Measurements from ENCODE around the gene ITFG1. TPM values are rescaled to one million over a fixed set of nuclear protein-coding genes. Genes with fewer than 3 reads are reported as not detected.

Gene ITFG1
- total and polyA plus RNA-seq, 4 donors, result 37.4 to 61.9 (median 48.6) TPM

GRCh38 chr16:47132308-47132707 lies 328.6 kb downstream of the ITFG1 start:
- Histone ChIP-seq H3K36me3 (ENCODE audit: control insufficient read depth in 1 of 2, insufficient read depth in 2 of 2, low read length in 1 of 2) (no peaks in the 10 kb centered on the region), H3K27me3 (ENCODE audit: control insufficient read depth in 1 of 2, insufficient read depth in 2 of 2, low read length in 1 of 2) (no peaks in the 10 kb centered on the region), H3K27ac (ENCODE audit: low read depth in 1 of 2, low read length in 2 of 2) (no peak overlapping the region), H3K4me3 (ENCODE audit: low read length in 2 of 2) (no peak overlapping the region), H3K9me3 (ENCODE audit: control insufficient read depth, low read length) (peaks cover 1% of the 10 kb centered on the region), H3K4me1 (ENCODE audit: control insufficient read depth in 1 of 2, insufficient read depth in 2 of 2, low read length in 2 of 2) (no peaks in the 10 kb centered on the region)
- no peak for DNase-seq
- ATAC-seq (ENCODE audit: low FRiP score), result no peak
- intact Hi-C loops (cut with DNase I), result no loop called here

GRCh38 chr16:47129755-47130435 lies 331.0 kb downstream of the ITFG1 start:
- ATAC-seq (ENCODE audit: low FRiP score), result no peak
- Histone ChIP-seq H3K4me3 (ENCODE audit: low read length in 2 of 2) (no peak overlapping the region), H3K27me3 (ENCODE audit: control insufficient read depth in 1 of 2, insufficient read depth in 2 of 2, low read length in 1 of 2) (no peaks in the 10 kb centered on the region), H3K4me1 (ENCODE audit: control insufficient read depth in 1 of 2, insufficient read depth in 2 of 2, low read length in 2 of 2) (no peaks in the 10 kb centered on the region), H3K9me3 (ENCODE audit: control insufficient read depth, low read length) (peaks cover 1% of the 10 kb centered on the region), H3K36me3 (ENCODE audit: control insufficient read depth in 1 of 2, insufficient read depth in 2 of 2, low read length in 1 of 2) (no peaks in the 10 kb centered on the region), H3K27ac (ENCODE audit: low read depth in 1 of 2, low read length in 2 of 2) (no peak overlapping the region)
- no peak for DNase-seq
- intact Hi-C loops (cut with DNase I), result no loop called here
- 67 to 68% methylated on average over 7 of the region's 7 CpGs for WGBS, 2 donors

GRCh38 chr16:47127541-47127940 lies 333.3 kb downstream of the ITFG1 start:
- H3K27ac ChIP-seq (ENCODE audit: low read depth in 1 of 2, low read length in 2 of 2), result no peak overlapping the region
- intact Hi-C loops (cut with DNase I), result no loop called here
- peaks cover 1% of the 10 kb centered on the region for H3K9me3 ChIP-seq (ENCODE audit: control insufficient read depth, low read length)
- H3K27me3 ChIP-seq (ENCODE audit: control insufficient read depth in 1 of 2, insufficient read depth in 2 of 2, low read length in 1 of 2), result no peaks in the 10 kb centered on the region
- no peak for DNase-seq
- no peak overlapping the region for H3K4me3 ChIP-seq (ENCODE audit: low read length in 2 of 2)
- H3K4me1 ChIP-seq (ENCODE audit: control insufficient read depth in 1 of 2, insufficient read depth in 2 of 2, low read length in 2 of 2), result no peaks in the 10 kb centered on the region
- no peaks in the 10 kb centered on the region for H3K36me3 ChIP-seq (ENCODE audit: control insufficient read depth in 1 of 2, insufficient read depth in 2 of 2, low read length in 1 of 2)
- ATAC-seq (ENCODE audit: low FRiP score), result no peak
- 85 to 86% methylated on average over 3 of the region's 3 CpGs for WGBS, 2 donors

- Histone ChIP-seq H3K36me3 (ENCODE audit: control insufficient read depth in 1 of 2, insufficient read depth in 2 of 2, low read length in 1 of 2) (no peaks in the 10 kb centered on the region), H3K9me3 (ENCODE audit: control insufficient read depth, low read length) (peaks cover 1% of the 10 kb centered on the region), H3K4me3 (ENCODE audit: low read length in 2 of 2) (no peak overlapping the region), H3K4me1 (ENCODE audit: control insufficient read depth in 1 of 2, insufficient read depth in 2 of 2, low read length in 2 of 2) (no peaks in the 10 kb centered on the region), H3K27me3 (ENCODE audit: control insufficient read depth in 1 of 2, insufficient read depth in 2 of 2, low read length in 1 of 2) (no peaks in the 10 kb centered on the region), H3K27ac (ENCODE audit: low read depth in 1 of 2, low read length in 2 of 2) (no peak overlapping the region)
- 79 to 84% methylated on average over 4 of the region's 4 CpGs for WGBS, 2 donors
- intact Hi-C loops (cut with DNase I), result no loop called here
- ATAC-seq (ENCODE audit: low FRiP score), result no peak
- no peak for DNase-seq
Measured at GRCh38 chr16:47125757-47126156, 335.1 kb downstream of the ITFG1 start.

- no peaks in the 10 kb centered on the region for H3K27me3 ChIP-seq (ENCODE audit: control insufficient read depth in 1 of 2, insufficient read depth in 2 of 2, low read length in 1 of 2)
- DNase-seq (no peak), ATAC-seq (ENCODE audit: low FRiP score) (no peak)
- H3K4me3 ChIP-seq (ENCODE audit: low read length in 2 of 2), result no peak overlapping the region
- H3K4me1 ChIP-seq (ENCODE audit: control insufficient read depth in 1 of 2, insufficient read depth in 2 of 2, low read length in 2 of 2), result no peaks in the 10 kb centered on the region
- intact Hi-C loops (cut with DNase I), result no loop called here
- no peaks in the 10 kb centered on the region for H3K36me3 ChIP-seq (ENCODE audit: control insufficient read depth in 1 of 2, insufficient read depth in 2 of 2, low read length in 1 of 2)
- WGBS, 2 donors, result 82 to 84% methylated on average over 2 of the region's 2 CpGs
- no peak overlapping the region for H3K27ac ChIP-seq (ENCODE audit: low read depth in 1 of 2, low read length in 2 of 2)
- H3K9me3 ChIP-seq (ENCODE audit: control insufficient read depth, low read length), result no peaks in the 10 kb centered on the region
Measured at GRCh38 chr16:47113130-47113529, 347.7 kb downstream of the ITFG1 start.

- no peaks in the 10 kb centered on the region for H3K9me3 ChIP-seq (ENCODE audit: control insufficient read depth, low read length)
- H3K4me3 ChIP-seq (ENCODE audit: low read length in 2 of 2), result no peak overlapping the region
- ATAC-seq (ENCODE audit: low FRiP score), result no peak
- no peaks in the 10 kb centered on the region for H3K36me3 ChIP-seq (ENCODE audit: control insufficient read depth in 1 of 2, insufficient read depth in 2 of 2, low read length in 1 of 2)
- H3K4me1 ChIP-seq (ENCODE audit: control insufficient read depth in 1 of 2, insufficient read depth in 2 of 2, low read length in 2 of 2), result no peaks in the 10 kb centered on the region
- no peak for DNase-seq
- no peak overlapping the region for H3K27ac ChIP-seq (ENCODE audit: low read depth in 1 of 2, low read length in 2 of 2)
- no peaks in the 10 kb centered on the region for H3K27me3 ChIP-seq (ENCODE audit: control insufficient read depth in 1 of 2, insufficient read depth in 2 of 2, low read length in 1 of 2)
- intact Hi-C loops (cut with DNase I), result no loop called here
- 89 to 90% methylated on average over 3 of the region's 3 CpGs for WGBS, 2 donors
Measured at GRCh38 chr16:47110939-47111338, 349.9 kb downstream of the ITFG1 start.

GRCh38 chr16:47109361-47109760 lies 351.5 kb downstream of the ITFG1 start:
- Histone ChIP-seq H3K4me1 (ENCODE audit: control insufficient read depth in 1 of 2, insufficient read depth in 2 of 2, low read length in 2 of 2) (no peaks in the 10 kb centered on the region), H3K36me3 (ENCODE audit: control insufficient read depth in 1 of 2, insufficient read depth in 2 of 2, low read length in 1 of 2) (no peaks in the 10 kb centered on the region), H3K27me3 (ENCODE audit: control insufficient read depth in 1 of 2, insufficient read depth in 2 of 2, low read length in 1 of 2) (no peaks in the 10 kb centered on the region), H3K4me3 (ENCODE audit: low read length in 2 of 2) (no peak overlapping the region), H3K9me3 (ENCODE audit: control insufficient read depth, low read length) (no peaks in the 10 kb centered on the region), H3K27ac (ENCODE audit: low read depth in 1 of 2, low read length in 2 of 2) (no peak overlapping the region)
- ATAC-seq (ENCODE audit: low FRiP score) (no peak), DNase-seq (no peak)
- intact Hi-C loops (cut with DNase I), result no loop called here
- WGBS, 2 donors, result 83 to 86% methylated on average over 5 of the region's 5 CpGs

Other genes with a start within 250 kb of the ITFG1 start
- 10 to 100 TPM; 58.6 to 86.5 TPM for gene PHKB, start 268 bp upstream of the ITFG1 start, total RNA-seq
- gene PHKB, start 268 bp upstream of the ITFG1 start, polyA plus RNA-seq, result 10 to 100 TPM; 24.4 to 26.8 TPM

All from aorta (tissue), 5 donors.